Fibroblast of skin of scalp (primary cell): ENCODE results near the gene TMOD3.
A peak's percentile ranks its signal among the peaks of the same experiment; 100 is the strongest.

Experiments
- DNase-seq: peaks from one replicate; pipeline ENCODE4 v3.0.0-alpha.2; 2013

TMOD3 gene

GRCh38 chr15:51908316-51908715, 78.9 kb downstream of the TMOD3 start:
- no peak for DNase-seq

- no peak for DNase-seq
Measured at GRCh38 chr15:51909584-51909983, 80.1 kb downstream of the TMOD3 start.

- no peak for DNase-seq
Measured at GRCh38 chr15:51912528-51912927, 83.1 kb downstream of the TMOD3 start.

- peak; percentile 19 for DNase-seq
Measured at GRCh38 chr15:51917493-51917892, 88.0 kb downstream of the TMOD3 start.

- DNase-seq = no peak
Measured at GRCh38 chr15:51924156-51925068, 95.0 kb downstream of the TMOD3 start.

GRCh38 chr15:51926809-51927208, 97.4 kb downstream of the TMOD3 start:
- DNase-seq = no peak

- DNase-seq = no peak
Measured at GRCh38 chr15:51931016-51931415, 101.6 kb downstream of the TMOD3 start.

GRCh38 chr15:51931638-51932037, 102.2 kb downstream of the TMOD3 start:
- DNase-seq = no peak

- no peak for DNase-seq
Measured at GRCh38 chr15:51932161-51932560, 102.7 kb downstream of the TMOD3 start.

GRCh38 chr15:51935466-51936104, 106.1 kb downstream of the TMOD3 start:
- DNase-seq = no peak

GRCh38 chr15:51936105-51936478, 106.6 kb downstream of the TMOD3 start:
- no peak for DNase-seq

- DNase-seq = no peak
Measured at GRCh38 chr15:51938286-51938685, 108.8 kb downstream of the TMOD3 start.

GRCh38 chr15:51939216-51939615, 109.8 kb downstream of the TMOD3 start:
- DNase-seq = no peak

- no peak for DNase-seq
Measured at GRCh38 chr15:51947124-51947523, 117.7 kb downstream of the TMOD3 start.

GRCh38 chr15:51952805-51953204, 123.4 kb downstream of the TMOD3 start:
- no peak for DNase-seq

- DNase-seq = no peak
Measured at GRCh38 chr15:51955504-51955903, 126.1 kb downstream of the TMOD3 start.
